Activated CD4-positive, alpha-beta memory T cell treated with anti-CD3 and anti-CD28 coated beads for 36 hours (primary cell): ENCODE data around the gene MYO15B. TPM values are rescaled to one million over a fixed set of nuclear protein-coding genes. Genes with fewer than 3 reads are reported as not detected.
A peak's percentile ranks its signal among the peaks of the same experiment; 100 is the strongest.

Experiments
- CTCF ChIA-PET: fragments of 350-600 bp; sonication (Branson Sonifier 250); formaldehyde crosslinking; loops from one replicate; lab custom pipeline; 2021; ENCODE audit warnings: antibody characterized with exemption, inconsistent platforms; lab: Charles Lee
- POLR2A ChIA-PET: fragments of 350-600 bp; sonication (Branson Sonifier 250); formaldehyde crosslinking; loops from one replicate; lab custom pipeline; 2021; ENCODE audit warnings: antibody characterized with exemption; lab: Charles Lee
- DNase-seq: peaks from one replicate; pipeline ENCODE4 v3.0.0-alpha.2; 2020
- H3K27ac Mint-ChIP-seq: one replicate; pipeline ENCODE4 v1.8.0; 2021; ENCODE audit warnings: mixed read lengths
- H3K27me3 Mint-ChIP-seq: one replicate; pipeline ENCODE4 v1.8.0; 2021; ENCODE audit warnings: mixed read lengths
- H3K36me3 Mint-ChIP-seq: one replicate; pipeline ENCODE4 v1.8.0; 2021; ENCODE audit warnings: mixed read lengths
- H3K4me1 Mint-ChIP-seq: one replicate; pipeline ENCODE4 v1.8.0; 2021; ENCODE audit warnings: low read depth, mixed read lengths
- H3K4me3 Mint-ChIP-seq: one replicate; pipeline ENCODE4 v1.8.0; 2021; ENCODE audit warnings: mild to moderate bottlenecking, mixed read lengths
- H3K9me3 Mint-ChIP-seq: one replicate; pipeline ENCODE4 v1.8.0; 2021; ENCODE audit warnings: mixed read lengths
- intact Hi-C: fragments of 100-400 bp; cut with micrococcal nuclease; formaldehyde crosslinking; loops from one replicate; pipeline ENCODE4 v1.15.1; 2023
- total RNA-seq, 2 experiments: library from RNA; stranded (reverse); gene quantifications; one replicate each; pipeline ENCODE4 v1.2.3, GENCODE V29; 2021

Gene MYO15B
- total RNA-seq, 2 experiments from 2014 or later = 16.8 to 20.5 TPM

DNA sequence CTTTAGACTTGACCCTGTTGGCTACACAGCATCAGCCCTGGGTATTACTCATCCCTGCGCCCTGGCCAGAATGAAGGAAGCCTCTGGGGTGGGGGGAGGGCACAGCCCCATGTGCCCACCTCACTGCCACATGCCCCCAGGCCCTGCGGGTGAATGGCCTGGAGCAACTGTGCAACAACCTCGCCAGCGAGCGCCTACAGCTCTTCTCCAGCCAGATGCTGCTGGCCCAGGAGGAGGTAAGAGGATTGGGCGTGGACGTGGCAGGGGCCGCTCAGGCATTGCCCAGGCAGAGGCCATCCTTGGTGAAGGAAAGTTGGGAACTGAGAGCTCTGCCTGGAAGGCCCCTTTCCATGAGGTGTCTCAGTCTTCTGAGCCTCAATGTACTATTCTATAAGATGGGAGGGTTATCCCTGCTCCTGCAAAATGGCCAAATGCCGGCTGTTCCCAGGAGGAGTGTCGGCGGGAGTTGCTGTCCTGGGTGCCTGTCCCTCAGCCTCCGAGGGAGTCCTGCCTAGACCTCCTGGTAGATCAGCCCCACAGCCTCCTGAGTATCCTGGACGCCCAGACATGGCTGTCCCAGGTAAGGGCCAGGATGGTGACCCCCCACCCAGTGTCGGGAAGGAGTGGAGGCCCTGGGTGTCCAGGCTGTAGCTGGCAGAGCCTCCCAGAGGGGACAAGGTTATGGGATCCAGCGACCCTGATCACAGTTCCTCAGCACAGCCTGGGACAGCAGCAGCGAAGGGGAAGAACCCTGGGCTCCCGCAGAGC, 8.9 kb downstream of the MYO15B start:
- Mint-ChIP-seq H3K36me3 (no peaks in the 10 kb centered on the region), H3K27me3 (no peaks in the 10 kb centered on the region), H3K9me3 (no peaks in the 10 kb centered on the region), H3K4me3 (no peak overlapping the region), H3K4me1 (no peaks in the 10 kb centered on the region), H3K27ac (no peak overlapping the region)
- POLR2A ChIA-PET = no interaction called here
- intact Hi-C loops = no loop called here
- no peak for DNase-seq
- CTCF ChIA-PET = interaction anchor here (1.2 to 1.8 kb wide), 2 partner anchors 37 to 151 kb away, joined by 5 to 8 read pairs; partner anchors contain the start of gene SMIM5

DNA sequence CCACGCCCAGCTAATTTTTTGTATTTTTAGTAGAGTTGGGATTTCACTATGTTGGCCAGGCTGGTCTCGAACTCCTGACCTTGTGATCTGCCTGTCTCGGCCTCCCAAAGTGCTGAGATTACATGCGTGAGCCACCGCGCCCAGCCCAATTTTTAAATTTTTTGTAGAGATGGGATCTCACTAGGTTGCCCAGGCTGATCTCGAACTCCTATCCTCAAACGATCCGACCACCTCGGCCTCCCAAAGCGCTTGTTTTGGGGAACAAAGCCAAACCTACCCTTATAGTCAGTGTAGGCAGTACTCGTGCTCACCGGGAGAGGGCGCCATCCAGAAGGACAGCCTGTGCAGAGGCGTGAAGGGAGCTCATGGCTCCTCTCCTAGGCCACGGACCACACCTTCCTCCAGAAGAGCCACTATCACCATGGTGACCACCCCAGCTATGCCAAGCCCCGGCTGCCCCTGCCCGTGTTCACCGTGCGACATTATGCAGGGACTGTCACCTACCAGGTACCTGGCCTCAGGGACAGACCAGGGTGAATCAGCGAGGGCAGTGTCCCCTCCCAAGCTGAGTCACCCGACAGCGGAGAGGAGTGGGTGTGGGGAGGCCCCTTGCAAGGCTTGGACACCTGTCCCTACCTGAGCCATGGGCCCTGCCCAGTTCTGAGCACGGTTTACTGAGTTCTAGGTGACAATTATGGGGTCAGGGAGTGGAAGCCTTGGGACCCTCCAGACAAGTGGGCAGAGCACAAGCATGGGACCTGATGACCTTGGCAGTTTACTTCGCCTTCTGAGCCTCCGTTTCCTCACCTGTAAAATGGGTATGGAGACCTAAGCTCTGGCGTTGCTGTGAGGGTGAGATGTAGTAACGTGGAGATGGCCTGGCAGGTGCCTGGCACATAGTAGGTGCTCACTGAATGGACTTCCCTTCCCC, 13.7 kb downstream of the MYO15B start:
- Mint-ChIP-seq H3K4me3 (no peak overlapping the region), H3K27ac (no peak overlapping the region), H3K36me3 (no peaks in the 10 kb centered on the region), H3K4me1 (no peaks in the 10 kb centered on the region), H3K9me3 (no peaks in the 10 kb centered on the region), H3K27me3 (no peaks in the 10 kb centered on the region)
- ChIA-PET CTCF (interaction anchor here (0.6 to 2.7 kb wide), 24 partner anchors 10 to 494 kb away, joined by 3 to 21 read pairs (median 5); partner anchors contain the start of genes SMIM5 and TMEM94), POLR2A (no interaction called here)
- intact Hi-C loops = no loop called here
- peak; percentile 75 for DNase-seq

DNA sequence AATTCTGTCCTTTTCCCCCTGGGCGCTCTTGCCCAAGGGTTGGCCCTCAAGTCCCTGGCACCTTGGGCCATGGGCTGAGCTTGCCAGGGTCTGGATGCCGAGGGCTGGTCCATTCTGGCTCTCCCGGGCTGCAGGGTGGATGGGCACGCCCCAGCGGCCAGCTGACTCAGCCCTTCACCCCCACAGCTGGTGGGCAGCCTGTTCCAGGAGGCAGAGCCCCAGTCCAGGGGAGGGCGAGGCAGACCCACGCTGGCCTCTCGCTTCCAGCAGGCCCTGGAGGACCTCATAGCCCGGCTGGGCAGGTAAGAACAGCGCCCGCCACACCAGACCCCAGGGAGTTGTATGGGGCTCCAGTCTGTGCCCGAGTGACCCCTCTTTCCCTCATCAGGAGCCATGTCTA, 15.0 kb downstream of the MYO15B start:
- no peak overlapping the region for H3K4me3 Mint-ChIP-seq
- no peaks in the 10 kb centered on the region for H3K27me3 Mint-ChIP-seq
- peaks cover 5% of the 10 kb centered on the region for H3K4me1 Mint-ChIP-seq
- H3K9me3 Mint-ChIP-seq = no peaks in the 10 kb centered on the region
- DNase-seq = no peak
- H3K27ac Mint-ChIP-seq = no peak overlapping the region
- CTCF ChIA-PET = interaction anchor here (1.7 to 2.7 kb wide), 3 partner anchors 9 to 30 kb away, joined by 6 to 20 read pairs (median 13); partner anchors contain the start of gene SMIM5
- no peaks in the 10 kb centered on the region for H3K36me3 Mint-ChIP-seq
- intact Hi-C loops = no loop called here
- POLR2A ChIA-PET = no interaction called here

DNA sequence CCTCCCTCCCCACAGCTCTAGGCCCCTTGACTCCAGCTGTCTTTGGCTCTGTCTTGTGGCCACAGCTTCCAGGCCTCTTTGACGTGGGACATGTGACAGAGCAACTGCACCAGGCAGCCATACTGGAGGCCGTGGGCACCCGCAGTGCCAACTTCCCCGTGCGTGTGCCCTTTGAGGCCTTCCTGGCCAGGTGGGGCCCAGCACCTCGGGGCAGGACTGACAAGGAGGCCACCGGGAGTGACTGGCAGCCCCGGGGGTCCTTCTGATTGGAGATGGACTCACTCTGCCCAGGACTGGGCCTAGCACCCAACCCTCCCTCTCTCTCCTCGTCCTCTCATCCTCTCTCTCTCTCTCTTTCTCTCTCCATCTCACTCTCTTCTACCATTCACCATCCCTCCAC, 15.5 kb downstream of the MYO15B start:
- no peaks in the 10 kb centered on the region for H3K9me3 Mint-ChIP-seq
- intact Hi-C loops = no loop called here
- CTCF ChIA-PET = interaction anchor here (1.7 to 2.7 kb wide), 2 partner anchors 13 to 30 kb away, joined by 6 to 20 read pairs; partner anchors contain the start of gene SMIM5
- no peak overlapping the region for H3K4me3 Mint-ChIP-seq
- no peaks in the 10 kb centered on the region for H3K27me3 Mint-ChIP-seq
- DNase-seq = no peak
- POLR2A ChIA-PET = no interaction called here
- peaks cover 5% of the 10 kb centered on the region for H3K4me1 Mint-ChIP-seq
- no peaks in the 10 kb centered on the region for H3K36me3 Mint-ChIP-seq
- no peak overlapping the region for H3K27ac Mint-ChIP-seq

DNA sequence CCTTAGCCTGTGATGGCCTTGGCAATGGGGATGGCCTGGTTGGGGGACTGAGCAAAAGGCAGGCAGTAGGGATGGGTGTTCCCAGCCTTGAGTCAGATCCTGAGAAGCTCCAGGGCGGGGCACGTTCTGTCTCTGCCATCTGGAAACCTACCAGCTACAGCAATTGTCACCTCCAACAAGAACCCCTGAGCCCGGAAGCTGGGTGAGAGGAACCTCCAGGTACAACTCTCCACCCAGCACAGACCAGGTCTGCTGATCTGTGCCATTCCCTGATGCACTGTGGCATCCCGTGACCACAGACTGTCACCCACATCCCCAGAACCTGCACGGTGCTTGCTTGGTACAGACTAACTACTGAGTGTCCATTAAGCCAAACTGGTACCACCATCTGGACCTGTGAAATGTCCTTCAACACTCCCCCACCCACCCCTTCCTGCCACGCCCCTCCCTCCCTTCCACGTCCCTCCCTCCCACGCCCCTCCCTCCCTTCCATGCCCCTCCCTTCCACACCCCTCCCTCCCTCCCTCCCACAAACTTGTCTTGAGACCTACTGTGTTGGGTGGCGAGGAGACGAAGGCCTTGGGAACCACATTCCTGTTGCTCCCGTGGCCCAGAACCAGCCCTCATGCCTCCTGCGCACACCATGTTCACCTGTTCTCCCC, 16.6 kb downstream of the MYO15B start:
- Mint-ChIP-seq H3K9me3 (no peaks in the 10 kb centered on the region), H3K36me3 (no peaks in the 10 kb centered on the region), H3K4me1 (peaks cover 5% of the 10 kb centered on the region), H3K4me3 (no peak overlapping the region), H3K27me3 (no peaks in the 10 kb centered on the region), H3K27ac (no peak overlapping the region)
- no peak for DNase-seq
- POLR2A ChIA-PET = no interaction called here
- CTCF ChIA-PET = interaction anchor here (1.4 to 1.7 kb wide), 3 partner anchors 14 to 150 kb away, joined by 3 to 6 read pairs (median 5); partner anchors contain the start of gene SMIM5
- intact Hi-C loops = no loop called here

DNA sequence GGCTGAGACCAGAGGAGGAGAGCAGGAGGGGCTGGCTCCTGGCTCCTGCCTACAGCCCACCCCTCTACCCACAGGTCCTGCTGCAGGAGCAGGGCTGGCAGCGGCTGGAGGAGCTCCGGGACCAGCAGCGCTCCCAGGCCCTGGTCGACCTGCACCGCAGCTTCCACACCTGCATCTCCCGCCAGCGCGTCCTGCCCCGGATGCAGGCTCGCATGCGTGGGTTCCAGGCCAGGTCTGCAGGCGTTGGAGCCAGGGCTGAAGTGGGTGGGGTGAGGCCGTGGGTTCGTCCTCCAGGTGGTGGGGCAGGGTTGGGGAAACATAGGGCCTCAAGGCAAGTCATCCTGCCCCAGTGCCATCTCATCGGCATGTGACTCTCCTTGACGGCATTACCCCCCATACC, 18.2 kb downstream of the MYO15B start:
- H3K9me3 Mint-ChIP-seq = no peaks in the 10 kb centered on the region
- POLR2A ChIA-PET = no interaction called here
- no peaks in the 10 kb centered on the region for H3K36me3 Mint-ChIP-seq
- H3K27ac Mint-ChIP-seq = no peak overlapping the region
- DNase-seq = no peak
- no peak overlapping the region for H3K4me3 Mint-ChIP-seq
- H3K27me3 Mint-ChIP-seq = no peaks in the 10 kb centered on the region
- CTCF ChIA-PET = no interaction called here
- peaks cover 5% of the 10 kb centered on the region for H3K4me1 Mint-ChIP-seq
- intact Hi-C loops = no loop called here

DNA sequence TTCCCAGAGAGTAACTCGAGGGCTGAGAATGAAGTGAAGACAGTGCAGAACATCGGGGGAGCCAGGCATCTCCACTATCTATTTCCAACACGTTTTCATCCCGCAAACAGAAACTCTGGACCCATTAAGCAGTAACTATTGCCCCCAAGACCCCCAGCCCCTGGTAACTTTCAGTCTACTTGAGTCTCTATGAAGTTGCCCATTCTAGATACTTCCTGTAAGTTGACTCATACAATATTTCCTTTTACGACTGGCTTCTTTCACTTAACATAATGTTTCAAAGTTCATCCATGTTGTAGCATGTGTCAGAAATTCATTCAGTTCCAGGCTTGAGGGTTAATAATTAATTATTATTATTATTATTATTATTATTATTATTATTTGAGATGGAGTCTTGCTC, 19.5 kb downstream of the MYO15B start:
- CTCF ChIA-PET = no interaction called here
- DNase-seq = no peak
- Mint-ChIP-seq H3K36me3 (no peaks in the 10 kb centered on the region), H3K4me3 (no peak overlapping the region), H3K4me1 (peaks cover 5% of the 10 kb centered on the region), H3K27ac (no peak overlapping the region), H3K9me3 (no peaks in the 10 kb centered on the region), H3K27me3 (no peaks in the 10 kb centered on the region)
- POLR2A ChIA-PET = no interaction called here
- intact Hi-C loops = no loop called here

DNA sequence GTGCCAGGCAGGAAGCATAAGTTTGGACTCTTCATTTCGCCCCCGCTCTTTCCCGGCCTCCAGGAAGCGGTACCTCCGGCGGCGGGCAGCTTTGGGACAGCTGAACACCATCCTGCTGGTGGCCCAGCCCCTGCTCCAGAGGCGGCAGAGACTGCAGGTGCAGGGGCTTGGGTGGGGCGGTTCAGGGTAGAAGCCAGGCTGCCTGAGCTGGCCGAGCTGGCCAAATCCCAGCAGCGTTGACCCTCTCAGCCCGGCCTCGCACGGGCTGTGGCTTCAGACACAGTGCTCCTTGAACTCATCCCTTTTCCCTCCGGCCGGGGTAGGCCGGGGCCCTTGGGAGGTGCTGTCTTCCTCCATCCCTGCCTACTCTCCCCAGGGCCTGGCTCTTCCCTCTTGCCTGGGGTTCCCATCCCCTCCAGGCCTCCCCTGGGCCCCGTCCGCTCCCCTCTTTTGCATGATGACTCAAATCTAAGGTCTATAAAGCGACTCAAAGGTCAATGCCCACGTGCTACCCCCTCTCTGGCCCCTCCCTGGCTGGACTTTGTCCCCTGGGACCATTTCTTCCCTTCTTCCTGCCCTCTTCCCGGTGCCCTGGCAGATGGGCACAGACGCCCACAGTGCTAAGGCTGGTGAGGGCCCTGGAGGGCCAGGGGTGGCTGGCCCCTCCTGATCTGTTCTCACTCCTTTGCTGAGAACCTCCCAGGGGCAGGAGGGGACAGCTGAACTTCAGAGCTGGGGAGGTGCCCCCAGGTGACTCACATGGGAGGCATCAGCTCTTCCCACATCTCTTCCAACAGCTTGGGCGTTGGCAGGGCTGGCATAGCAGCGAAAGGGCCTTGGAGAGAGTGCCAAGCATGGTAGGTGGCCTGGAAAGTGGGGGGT, 22.7 kb downstream of the MYO15B start:
- no peak overlapping the region for H3K27ac Mint-ChIP-seq
- no peaks in the 10 kb centered on the region for H3K36me3 Mint-ChIP-seq
- H3K9me3 Mint-ChIP-seq = no peaks in the 10 kb centered on the region
- no peak overlapping the region for H3K4me3 Mint-ChIP-seq
- intact Hi-C loops = no loop called here
- H3K4me1 Mint-ChIP-seq = peaks cover 5% of the 10 kb centered on the region
- DNase-seq = no peak
- CTCF ChIA-PET = interaction anchor here (1.0 to 2.2 kb wide), 5 partner anchors 9 to 137 kb away, joined by 3 to 13 read pairs (median 6); partner anchors contain the start of gene SMIM5
- no peaks in the 10 kb centered on the region for H3K27me3 Mint-ChIP-seq
- POLR2A ChIA-PET = no interaction called here

DNA sequence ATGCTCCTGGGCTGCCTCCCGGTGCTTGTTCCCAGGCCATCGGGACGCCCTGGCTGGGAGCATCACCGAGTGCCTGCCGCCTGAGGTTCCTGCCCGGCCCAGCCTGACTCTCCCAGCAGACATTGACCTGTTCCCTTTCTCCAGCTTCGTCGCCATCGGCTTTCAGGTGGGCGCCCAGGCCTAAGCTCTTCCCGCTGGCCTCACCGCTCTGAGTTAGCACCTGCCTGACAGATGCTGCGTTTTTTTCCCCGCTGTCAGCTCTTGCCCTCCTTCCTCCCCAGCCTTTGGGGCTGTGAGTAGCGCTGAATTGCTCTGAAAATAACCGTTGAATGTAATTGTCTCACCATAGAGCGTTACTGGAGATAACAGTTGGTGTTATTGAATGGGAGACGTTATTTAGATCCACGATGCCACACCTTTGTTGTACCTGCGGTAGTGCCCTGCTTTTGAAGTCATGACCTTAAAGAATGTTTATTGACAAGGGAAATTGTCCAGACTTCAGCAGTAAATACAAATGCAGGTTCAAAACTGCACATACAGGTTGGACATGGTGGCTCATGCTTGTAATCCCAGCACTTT, 24.3 kb downstream of the MYO15B start:
- CTCF ChIA-PET = interaction anchor here (2.2 kb wide), 1 partner anchor 10 kb away, joined by 13 read pairs; no protein-coding TSS in a partner anchor
- intact Hi-C loops = no loop called here
- DNase-seq = no peak
- POLR2A ChIA-PET = no interaction called here
- Mint-ChIP-seq H3K4me1 (peaks cover 2% of the 10 kb centered on the region), H3K27me3 (no peaks in the 10 kb centered on the region), H3K4me3 (no peak overlapping the region), H3K9me3 (no peaks in the 10 kb centered on the region), H3K27ac (no peak overlapping the region), H3K36me3 (no peaks in the 10 kb centered on the region)

DNA sequence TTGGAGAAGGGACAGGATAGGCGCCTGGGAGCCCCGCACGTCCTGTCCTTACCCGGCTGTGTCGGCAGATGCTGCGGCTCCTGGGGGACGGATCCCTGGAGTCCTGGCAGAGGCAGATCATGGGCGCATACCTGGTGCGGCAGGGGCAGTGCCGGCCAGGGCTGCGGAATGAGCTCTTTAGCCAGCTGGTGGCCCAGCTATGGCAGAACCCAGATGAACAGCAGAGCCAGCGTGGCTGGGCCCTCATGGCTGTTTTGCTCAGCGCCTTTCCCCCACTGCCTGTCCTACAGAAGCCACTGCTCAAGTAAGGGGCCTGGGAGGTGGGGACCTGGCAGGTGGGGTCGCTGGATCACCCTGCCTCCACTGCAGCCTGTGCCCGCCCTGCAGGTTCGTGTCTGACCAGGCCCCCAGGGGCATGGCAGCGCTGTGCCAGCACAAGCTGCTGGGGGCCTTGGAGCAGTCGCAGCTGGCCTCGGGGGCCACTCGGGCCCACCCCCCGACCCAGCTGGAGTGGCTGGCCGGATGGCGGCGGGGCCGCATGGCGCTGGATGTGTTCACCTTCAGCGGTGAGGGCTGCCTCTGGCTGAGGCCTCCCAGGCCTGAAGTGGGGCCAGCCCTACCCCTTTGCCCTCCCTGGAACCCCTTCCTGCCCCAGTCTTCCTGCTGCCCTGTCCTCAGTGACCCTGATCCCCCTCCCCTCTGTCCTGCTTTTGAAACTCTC, 25.5 kb downstream of the MYO15B start:
- no peak for DNase-seq
- H3K4me1 Mint-ChIP-seq = no peaks in the 10 kb centered on the region
- H3K27ac Mint-ChIP-seq = no peak overlapping the region
- H3K36me3 Mint-ChIP-seq = no peaks in the 10 kb centered on the region
- ChIA-PET POLR2A (no interaction called here), CTCF (interaction anchor here (1.7 kb wide), 1 partner anchor 20 kb away, joined by 5 read pairs; the partner anchor contains the start of gene SMIM5)
- no peak overlapping the region for H3K4me3 Mint-ChIP-seq
- intact Hi-C loops = no loop called here
- H3K27me3 Mint-ChIP-seq = no peaks in the 10 kb centered on the region
- H3K9me3 Mint-ChIP-seq = no peaks in the 10 kb centered on the region
